AG09309 (cell line): ENCODE data around the gene ADD3.

Experiments used
- DNase-seq: peaks from one replicate; pipeline ENCODE4 v3.0.0-alpha.2; 2010; ENCODE audit warnings: low read depth
- H3K4me3 ChIP-seq: 2 replicates; pipeline ENCODE4 v1.5.1; 2011; ENCODE audit warnings: mild to moderate bottlenecking, low read depth, low read length, moderate library complexity; ENCODE audit not compliant: control insufficient read depth
- TF ChIP-seq, protein P1 (sequence below): IDR thresholded peaks from 2 replicates; pipeline ENCODE4 v1.5.1; 2011; ENCODE audit warnings: mild to moderate bottlenecking, low read depth, low read length, inconsistent platforms; ENCODE audit not compliant: insufficient read depth, control insufficient read depth; ENCODE audit errors: missing control alignments

Gene ADD3

DNA sequence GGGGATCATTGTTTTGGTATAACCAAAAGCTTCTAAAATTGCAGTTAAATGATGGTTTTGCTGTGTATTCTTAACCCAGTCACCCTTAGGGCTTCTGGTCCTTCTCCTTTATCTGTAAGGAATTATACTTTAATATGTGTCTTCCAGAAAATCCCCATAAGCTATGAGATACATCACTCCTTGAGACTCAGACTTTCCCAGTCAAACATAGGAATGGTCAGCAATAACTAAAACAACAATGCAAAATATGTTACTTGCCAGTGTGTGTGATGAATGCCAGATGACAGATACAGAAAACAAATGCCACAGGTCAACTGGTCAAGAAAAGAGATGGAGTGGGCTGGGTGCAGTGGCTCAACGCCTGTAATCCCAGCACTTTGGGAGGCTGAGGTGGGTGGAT is 10.1 kb downstream of the ADD3 start:
- TF ChIP-seq, protein P1, sequence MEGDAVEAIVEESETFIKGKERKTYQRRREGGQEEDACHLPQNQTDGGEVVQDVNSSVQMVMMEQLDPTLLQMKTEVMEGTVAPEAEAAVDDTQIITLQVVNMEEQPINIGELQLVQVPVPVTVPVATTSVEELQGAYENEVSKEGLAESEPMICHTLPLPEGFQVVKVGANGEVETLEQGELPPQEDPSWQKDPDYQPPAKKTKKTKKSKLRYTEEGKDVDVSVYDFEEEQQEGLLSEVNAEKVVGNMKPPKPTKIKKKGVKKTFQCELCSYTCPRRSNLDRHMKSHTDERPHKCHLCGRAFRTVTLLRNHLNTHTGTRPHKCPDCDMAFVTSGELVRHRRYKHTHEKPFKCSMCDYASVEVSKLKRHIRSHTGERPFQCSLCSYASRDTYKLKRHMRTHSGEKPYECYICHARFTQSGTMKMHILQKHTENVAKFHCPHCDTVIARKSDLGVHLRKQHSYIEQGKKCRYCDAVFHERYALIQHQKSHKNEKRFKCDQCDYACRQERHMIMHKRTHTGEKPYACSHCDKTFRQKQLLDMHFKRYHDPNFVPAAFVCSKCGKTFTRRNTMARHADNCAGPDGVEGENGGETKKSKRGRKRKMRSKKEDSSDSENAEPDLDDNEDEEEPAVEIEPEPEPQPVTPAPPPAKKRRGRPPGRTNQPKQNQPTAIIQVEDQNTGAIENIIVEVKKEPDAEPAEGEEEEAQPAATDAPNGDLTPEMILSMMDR = no peak
- DNase-seq = no peak
- H3K4me3 ChIP-seq = no peak overlapping the region

DNA sequence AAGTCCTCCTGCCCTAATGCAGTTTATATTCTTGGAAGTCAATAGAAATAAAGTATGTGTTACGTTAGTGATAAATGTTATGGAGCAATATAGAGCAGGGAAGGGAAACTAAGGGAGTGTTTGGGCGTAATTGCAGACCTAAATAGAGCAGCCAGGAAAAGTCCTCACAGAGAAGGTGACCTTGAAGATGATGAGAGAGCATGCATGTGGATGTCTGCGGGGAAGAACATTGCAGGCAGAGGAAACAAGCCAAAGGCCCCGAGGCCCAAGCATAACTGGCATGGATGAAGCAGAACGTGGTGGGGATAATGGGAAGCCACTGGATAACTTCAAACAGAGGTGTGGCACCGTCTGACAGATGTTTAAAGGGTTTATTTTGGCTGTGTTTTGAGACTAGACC is 12.5 kb downstream of the ADD3 start:
- H3K4me3 ChIP-seq = no peak overlapping the region
- TF ChIP-seq, protein P1 = no peak
- DNase-seq = no peak

DNA sequence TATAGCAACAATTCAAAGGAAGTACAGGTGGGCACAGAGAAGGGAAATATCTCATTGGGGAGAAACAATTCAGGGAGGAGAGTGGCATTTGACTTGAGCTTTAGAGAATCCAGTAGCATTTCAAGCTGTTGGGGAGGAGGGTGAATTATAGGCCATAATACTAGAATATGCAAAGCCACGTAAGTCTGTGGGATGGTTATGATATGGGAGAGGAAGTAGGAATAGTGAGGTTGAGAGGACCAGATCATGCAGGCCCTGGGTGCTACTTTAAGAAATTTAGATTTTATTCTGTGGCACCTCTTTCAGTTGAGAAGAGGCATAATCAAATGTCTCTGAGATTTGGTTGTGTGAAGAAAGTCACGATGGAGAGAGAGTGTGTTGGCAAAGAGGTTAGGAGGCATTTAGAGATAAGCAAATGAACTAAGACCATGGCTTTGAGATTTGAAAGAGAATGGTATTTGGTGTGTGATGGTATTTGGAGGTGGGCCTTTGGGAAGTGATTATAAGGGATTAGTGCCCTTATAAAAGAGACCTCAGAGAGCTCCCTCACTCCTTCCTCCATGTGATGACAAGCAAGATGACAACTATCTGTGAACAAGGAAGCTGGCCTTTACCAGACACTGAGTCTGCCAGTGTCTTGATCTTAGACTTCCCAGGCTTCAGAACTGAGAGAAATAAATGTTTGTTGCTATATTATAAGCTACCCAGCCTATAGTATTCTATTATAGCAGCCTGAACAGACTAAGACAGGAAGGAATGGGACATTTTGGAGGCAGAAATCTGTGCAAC is 15.1 kb downstream of the ADD3 start:
- TF ChIP-seq, protein P1 = no peak
- no peak for DNase-seq
- no peak overlapping the region for H3K4me3 ChIP-seq

DNA sequence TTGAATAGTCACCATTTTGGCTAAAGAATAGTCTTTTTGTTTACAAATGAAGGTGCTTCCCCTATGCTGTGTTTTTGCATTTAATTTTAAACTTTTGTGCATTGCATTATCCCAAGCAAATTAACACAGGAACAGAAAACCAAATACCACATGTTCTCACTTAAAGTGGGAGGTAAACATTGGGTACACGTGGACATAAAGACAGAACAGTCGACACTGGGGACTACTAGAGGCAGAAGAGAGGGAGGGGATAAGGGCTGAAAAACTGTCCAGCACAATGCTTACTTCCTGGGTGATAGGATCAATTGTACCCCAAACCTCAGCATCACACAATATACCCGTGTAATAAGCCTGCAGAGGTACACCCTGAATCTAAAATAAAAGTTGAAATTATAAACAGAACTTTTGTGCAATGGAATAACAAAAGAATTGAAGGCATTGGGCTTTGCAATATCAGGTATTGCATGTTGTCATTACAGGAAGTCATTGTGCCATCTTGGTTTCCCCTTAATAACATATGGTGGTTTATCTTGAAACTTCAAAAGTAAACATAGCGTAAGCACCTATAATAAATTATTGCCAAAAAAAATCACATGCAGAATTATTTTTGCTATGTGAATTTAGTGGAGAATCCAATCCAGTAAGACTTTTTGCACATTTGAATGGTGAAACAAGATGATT is 16.1 kb downstream of the ADD3 start:
- TF ChIP-seq, protein P1 = no peak
- no peak overlapping the region for H3K4me3 ChIP-seq

DNA sequence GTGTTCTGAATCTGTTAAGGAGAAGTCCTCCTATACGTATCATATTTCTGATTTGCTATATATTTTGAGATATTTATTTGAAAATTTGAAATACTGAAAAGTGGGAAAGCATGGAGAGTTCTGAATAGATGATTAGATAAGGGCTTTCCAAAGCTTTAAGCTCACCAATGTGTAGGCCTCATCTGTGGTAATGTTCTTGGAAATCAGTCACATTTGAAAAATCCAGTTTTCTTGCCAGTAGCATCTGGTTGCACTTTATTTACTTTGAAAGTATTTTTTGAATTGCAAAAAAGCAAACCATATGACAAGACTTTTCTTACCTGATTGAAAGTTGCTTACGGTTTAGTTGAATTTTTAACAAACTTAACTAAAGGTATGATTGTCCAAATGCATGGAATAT is 21.7 kb downstream of the ADD3 start:
- TF ChIP-seq, protein P1 = no peak
- H3K4me3 ChIP-seq = no peak overlapping the region
- DNase-seq = no peak

More for the DNA sequence above, 16.1 kb downstream of the ADD3 start:
- DNase-seq = no peak

DNA sequence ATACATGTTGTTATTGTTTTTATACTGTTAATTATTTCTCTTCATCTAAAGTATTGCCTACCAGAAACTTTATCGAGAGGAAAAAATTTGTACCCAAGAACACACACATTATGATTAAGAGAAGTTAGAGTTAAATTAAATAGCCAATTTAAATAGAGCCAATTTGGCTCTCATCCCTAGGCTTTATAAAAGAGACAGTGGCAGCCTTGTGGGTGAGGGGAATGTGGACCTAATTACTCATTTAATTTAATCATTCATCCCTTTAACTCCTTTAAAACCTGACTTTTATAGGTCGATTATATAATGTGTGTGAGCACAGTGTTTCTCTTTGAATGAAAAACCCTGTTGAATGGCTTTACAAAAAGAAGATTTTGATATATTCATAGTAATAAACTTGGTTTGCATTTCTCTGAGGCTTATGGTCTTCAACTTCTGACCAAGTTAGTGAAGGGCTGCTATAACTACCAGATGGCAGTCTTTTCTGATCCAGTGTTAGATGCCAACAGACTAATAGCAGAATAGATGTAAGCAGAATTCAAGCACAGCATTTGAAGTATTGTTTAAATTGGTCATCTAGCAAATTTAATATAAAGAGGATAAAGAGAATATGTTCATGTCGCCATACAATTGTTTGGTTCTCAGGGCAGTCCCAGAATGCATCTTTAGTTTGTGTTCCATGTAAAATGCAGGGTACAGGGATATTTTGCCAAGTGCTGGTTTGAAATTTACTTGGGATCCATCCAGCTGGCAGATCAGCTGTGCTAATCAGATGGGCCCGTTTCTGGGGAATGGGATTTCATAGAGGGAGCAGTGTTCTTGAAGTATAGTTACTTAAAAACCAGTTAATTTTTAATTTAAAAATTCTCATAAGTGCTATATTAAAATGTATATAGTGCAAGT is 25.3 kb downstream of the ADD3 start:
- DNase-seq = no peak
- H3K4me3 ChIP-seq = no peak overlapping the region
- TF ChIP-seq, protein P1 = no peak
